H9 (cell line): ENCODE data around the gene ELK1. TPM values are rescaled to one million over a fixed set of nuclear protein-coding genes. Genes with fewer than 3 reads are reported as not detected.

Source experiments
- DNase-seq: peaks from one replicate; pipeline ENCODE4 v3.0.0-alpha.2; 2017
- H2AFZ ChIP-seq: one replicate; pipeline ENCODE4 v1.6.1; 2013; ENCODE audit warnings: mild to moderate bottlenecking, low read length, control low read depth, moderate library complexity
- H2AK5ac ChIP-seq: 2 replicates; pipeline ENCODE4 v1.6.1; 2013; ENCODE audit warnings: low read length, control low read depth, mixed read lengths; ENCODE audit not compliant: insufficient read length
- H2BK120ac ChIP-seq: one replicate; pipeline ENCODE4 v1.6.1; 2013; ENCODE audit warnings: low read depth, mild to moderate bottlenecking, low read length, control low read depth, inconsistent platforms; ENCODE audit not compliant: poor library complexity, severe bottlenecking
- H2BK12ac ChIP-seq: 2 replicates; pipeline ENCODE4 v1.6.1; 2013; ENCODE audit warnings: low read length, control low read depth, mixed read lengths, low read depth; ENCODE audit not compliant: insufficient read length
- H2BK15ac ChIP-seq: 2 replicates; pipeline ENCODE4 v1.6.1; 2013; ENCODE audit warnings: low read depth, low read length, control low read depth
- H2BK20ac ChIP-seq: one replicate; pipeline ENCODE4 v1.6.1; 2013; ENCODE audit warnings: low read depth, mild to moderate bottlenecking, low read length, control low read depth, inconsistent platforms; ENCODE audit not compliant: poor library complexity, severe bottlenecking
- H2BK5ac ChIP-seq: 2 replicates; pipeline ENCODE4 v1.6.1; 2013; ENCODE audit warnings: low read length, control low read depth, mixed read lengths; ENCODE audit not compliant: insufficient read length
- H3K14ac ChIP-seq: 2 replicates; pipeline ENCODE4 v1.6.1; 2013; ENCODE audit warnings: low read length, control low read depth; ENCODE audit not compliant: insufficient read depth
- H3K18ac ChIP-seq: 2 replicates; pipeline ENCODE4 v1.6.1; 2013; ENCODE audit warnings: low read depth, mild to moderate bottlenecking, mixed read lengths, low read length, control low read depth; ENCODE audit not compliant: insufficient read length
- H3K23ac ChIP-seq: 2 replicates; pipeline ENCODE4 v1.6.1; 2013; ENCODE audit warnings: low read length, control low read depth, mixed read lengths, low read depth; ENCODE audit not compliant: insufficient read length
- H3K23me2 ChIP-seq: 2 replicates; pipeline ENCODE4 v1.6.1; 2013; ENCODE audit warnings: low read depth, mild to moderate bottlenecking, mixed read lengths, low read length, control low read depth; ENCODE audit not compliant: insufficient read length, poor library complexity, severe bottlenecking
- H3K27ac ChIP-seq: 2 replicates; pipeline ENCODE4 v1.5.1; 2013; ENCODE audit warnings: low read length, control low read depth, mixed read lengths, low read depth; ENCODE audit not compliant: insufficient read length
- H3K27me3 ChIP-seq: 2 replicates; pipeline ENCODE4 v1.6.1; 2013; ENCODE audit warnings: low read length, control low read depth, inconsistent platforms; ENCODE audit not compliant: insufficient read depth
- H3K4ac ChIP-seq: 2 replicates; pipeline ENCODE4 v1.6.1; 2013; ENCODE audit warnings: low read depth, mild to moderate bottlenecking, control low read depth, inconsistent platforms, low read length, moderate library complexity
- H3K4me1 ChIP-seq: 2 replicates; pipeline ENCODE4 v1.6.1; 2013; ENCODE audit warnings: low read length, control low read depth, inconsistent platforms; ENCODE audit not compliant: insufficient read depth
- H3K4me2 ChIP-seq: 2 replicates; pipeline ENCODE4 v1.6.1; 2013; ENCODE audit warnings: low read length, control low read depth, mixed read lengths; ENCODE audit not compliant: insufficient read length, insufficient read depth
- H3K56ac ChIP-seq: 2 replicates; pipeline ENCODE4 v1.6.1; 2013; ENCODE audit warnings: low read depth, mild to moderate bottlenecking, mixed read lengths, low read length, control low read depth; ENCODE audit not compliant: insufficient read length
- H3K79me1 ChIP-seq: 2 replicates; pipeline ENCODE4 v1.6.1; 2013; ENCODE audit warnings: low read depth, mild to moderate bottlenecking, moderate library complexity, low read length, control low read depth, inconsistent platforms; ENCODE audit not compliant: insufficient read depth, poor library complexity, severe bottlenecking
- H3K79me2 ChIP-seq: 2 replicates; pipeline ENCODE4 v1.6.1; 2013; ENCODE audit warnings: low read length, control low read depth, inconsistent platforms; ENCODE audit not compliant: insufficient read depth
- H3K9ac ChIP-seq: 2 replicates; pipeline ENCODE4 v1.6.1; 2013; ENCODE audit warnings: low read length, control low read depth, mixed read lengths; ENCODE audit not compliant: insufficient read length; ENCODE audit errors: extremely low read depth
- H3K9me3 ChIP-seq: one replicate; pipeline ENCODE4 v1.6.1; 2013; ENCODE audit warnings: low read depth, low read length, inconsistent platforms; ENCODE audit not compliant: control insufficient read depth
- H3T11ph ChIP-seq: one replicate; pipeline ENCODE4 v1.6.1; 2013; ENCODE audit warnings: mild to moderate bottlenecking, low read length, control low read depth, inconsistent platforms
- H4K20me1 ChIP-seq: one replicate; pipeline ENCODE4 v1.6.1; 2013; ENCODE audit not compliant: control insufficient read depth, insufficient read length, insufficient read depth
- H4K5ac ChIP-seq: 2 replicates; pipeline ENCODE4 v1.6.1; 2013; ENCODE audit warnings: low read depth, mild to moderate bottlenecking, mixed read lengths, low read length, control low read depth; ENCODE audit not compliant: insufficient read length
- H4K8ac ChIP-seq: replicated peaks from 2 replicates; pipeline ENCODE4 v1.6.1; 2013; ENCODE audit warnings: low read length, control low read depth, mixed read lengths, low read depth; ENCODE audit not compliant: insufficient read length
- H4K91ac ChIP-seq: 2 replicates; pipeline ENCODE4 v1.6.1; 2013; ENCODE audit warnings: low read depth, mild to moderate bottlenecking, moderate library complexity, mixed read lengths, low read length, control low read depth; ENCODE audit not compliant: insufficient read length
- H3K27ac Mint-ChIP-seq, 3 experiments: 2 replicates in 2 of 3; 3 replicates in 1 of 3; pipeline ENCODE4 v1.8.0; 2020 to 2021; ENCODE audit warnings: mixed read lengths in 3 of 3, mild to moderate bottlenecking in 1 of 3, moderate library complexity in 1 of 3
- H3K27me3 Mint-ChIP-seq: 2 replicates; pipeline ENCODE4 v1.8.0; 2021; ENCODE audit warnings: low read depth, mild to moderate bottlenecking, moderate library complexity, mixed read lengths
- H3K36me3 Mint-ChIP-seq, 3 experiments: 2 replicates in 2 of 3; 3 replicates in 1 of 3; pipeline ENCODE4 v1.8.0; 2020 to 2021; ENCODE audit warnings: low read depth in 3 of 3, mixed read lengths in 3 of 3; ENCODE audit not compliant: insufficient read depth in 1 of 3
- H3K4me1 Mint-ChIP-seq, 2 experiments: 2 replicates each; pipeline ENCODE4 v1.8.0; 2020; ENCODE audit warnings: mixed read lengths in 2 of 2
- H3K4me3 Mint-ChIP-seq, 2 experiments: 2 replicates in 1 of 2; 3 replicates in 1 of 2; pipeline ENCODE4 v1.8.0; 2020 to 2021; ENCODE audit warnings: mild to moderate bottlenecking in 2 of 2, mixed read lengths in 2 of 2, moderate library complexity in 1 of 2
- H3K9me3 Mint-ChIP-seq, 2 experiments: 2 replicates in 1 of 2; 3 replicates in 1 of 2; pipeline ENCODE4 v1.8.0; 2020; ENCODE audit warnings: mild to moderate bottlenecking in 2 of 2, mixed read lengths in 2 of 2, moderate library complexity in 1 of 2
- CTCF ChIP-seq: fragments of 200-600 bp; sonication (generic); conservative IDR thresholded peaks from 3 replicates; pipeline ENCODE4 v1.8.0; 2021; ENCODE audit warnings: antibody characterized with exemption, mild to moderate bottlenecking
- WGBS: extraction: QIAGEN DNeasy Blood & Tissue Kit; methylation state at CpG from one replicate; pipeline ENCODE4 v1.1.7; 2013; ENCODE audit warnings: missing lambda C conversion rate, low lambda C conversion rate, mixed read lengths; ENCODE audit not compliant: insufficient read length; ENCODE audit errors: extremely low coverage; 5-methylcytosine and 5-hydroxymethylcytosine counted together
- total RNA-seq: library from RNA; stranded (reverse); gene quantifications from 2 replicates; pipeline ENCODE4 v1.2.1, GENCODE V29; 2021

ELK1 gene
- total RNA-seq, 1 experiment from 2014 or later: 49.8 TPM

GRCh38 chrX:47611926-47612325, 38.4 kb downstream of the ELK1 start:
- H2BK15ac ChIP-seq: no peak overlapping the region
- no peaks in the 10 kb centered on the region for H3K79me1 ChIP-seq
- H2BK20ac ChIP-seq: no peak overlapping the region
- H3K4ac ChIP-seq: no peak overlapping the region
- no peak overlapping the region for H2BK12ac ChIP-seq
- no peak for DNase-seq
- no peaks in the 10 kb centered on the region; the same call in 1 of the 2 replicates for H3K27me3 Mint-ChIP-seq
- H3K9me3 ChIP-seq: peaks cover 44% of the 10 kb centered on the region
- no peak overlapping the region for H2BK5ac ChIP-seq
- no peak overlapping the region for H3K27ac Mint-ChIP-seq
- H3K14ac ChIP-seq: no peak overlapping the region
- H3K27me3 ChIP-seq: no peaks in the 10 kb centered on the region
- H3T11ph ChIP-seq: no peak overlapping the region
- WGBS: no CpG with 5 or more reads among the region's 2 CpGs
- H3K18ac ChIP-seq: no peak overlapping the region
- peaks cover 11 to 26% of the 10 kb centered on the region in 2 experiments for H3K4me1 Mint-ChIP-seq
- no peak overlapping the region for H3K27ac ChIP-seq
- no peak overlapping the region for H3K4me3 Mint-ChIP-seq
- TF ChIP-seq CTCF: no peak
- H3K4me2 ChIP-seq: no peak overlapping the region
- no peak overlapping the region for H3K56ac ChIP-seq
- H3K36me3 Mint-ChIP-seq: peaks cover 1 to 16% (median 11%) of the 10 kb centered on the region in 3 experiments
- H2BK120ac ChIP-seq: no peak overlapping the region
- no peak overlapping the region for H4K91ac ChIP-seq
- no peak overlapping the region for H4K8ac ChIP-seq
- H3K9ac ChIP-seq: no peak overlapping the region
- no peak overlapping the region for H2AFZ ChIP-seq
- no peaks in the 10 kb centered on the region for H4K20me1 ChIP-seq
- H3K4me1 ChIP-seq: no peaks in the 10 kb centered on the region; the same call in 1 of the 2 replicates
- no peak overlapping the region for H2AK5ac ChIP-seq
- H3K23ac ChIP-seq: no peak overlapping the region
- H3K79me2 ChIP-seq: no peaks in the 10 kb centered on the region
- peaks cover 80 to 84% of the 10 kb centered on the region in 2 experiments for H3K9me3 Mint-ChIP-seq
- no peak overlapping the region for H4K5ac ChIP-seq
- no peaks in the 10 kb centered on the region for H3K23me2 ChIP-seq
